Fibroblast of lung (primary cell): ENCODE results near the gene APBA1. TPM values are rescaled to one million over a fixed set of nuclear protein-coding genes. Genes with fewer than 3 reads are reported as not detected.

Experiments
- DNase-seq, 2 donors: peaks; one replicate each; pipeline versions ENCODE4 v3.0.0 to v3.0.0-alpha.2; 2010; ENCODE audit warnings: low read depth in 2 of 2
- H2AFZ ChIP-seq: 2 replicates; pipeline ENCODE4 v1.5.1; 2012; ENCODE audit warnings: low read length, control low read depth, inconsistent platforms
- H3K27ac ChIP-seq: 2 replicates; pipeline ENCODE4 v1.5.1; 2011; ENCODE audit warnings: low read length, control low read depth; ENCODE audit not compliant: insufficient read depth
- H3K27me3 ChIP-seq: 2 replicates; pipeline ENCODE4 v1.5.1; 2011; ENCODE audit warnings: mild to moderate bottlenecking, low read length; ENCODE audit not compliant: control insufficient read depth, insufficient read depth
- H3K36me3 ChIP-seq: 2 replicates; pipeline ENCODE4 v1.5.1; 2011; ENCODE audit warnings: low read length; ENCODE audit not compliant: control insufficient read depth, insufficient read depth
- H3K4me1 ChIP-seq: 2 replicates; pipeline ENCODE4 v1.5.1; 2011; ENCODE audit warnings: low read length; ENCODE audit not compliant: control insufficient read depth, insufficient read depth; ENCODE audit errors: extremely low read depth
- H3K4me2 ChIP-seq: 2 replicates; pipeline ENCODE4 v1.5.1; 2011; ENCODE audit warnings: low read length, control low read depth; ENCODE audit not compliant: insufficient read depth; ENCODE audit errors: extremely low read depth
- H3K4me3 ChIP-seq, 4 experiments: fragments of 200-600 bp in 1 of 4; sonication (generic) in 1 of 4; replicated peaks in 1 of 4; 2 replicates each; pipeline ENCODE4 v1.5.1; 2011 to 2016; ENCODE audit warnings: low read length in 4 of 4, low read depth in 3 of 4, mild to moderate bottlenecking in 3 of 4, control low read depth in 2 of 4, inconsistent platforms in 1 of 4, mixed read lengths in 1 of 4; ENCODE audit not compliant: insufficient read depth in 1 of 4; ENCODE audit errors: control extremely low read depth in 1 of 4
- H3K79me2 ChIP-seq: 2 replicates; pipeline ENCODE4 v1.5.1; 2012; ENCODE audit warnings: mild to moderate bottlenecking, low read length, inconsistent platforms; ENCODE audit not compliant: control insufficient read depth, insufficient read depth
- H3K9ac ChIP-seq: 2 replicates; pipeline ENCODE4 v1.5.1; 2011; ENCODE audit warnings: mild to moderate bottlenecking, low read length, control low read depth; ENCODE audit not compliant: insufficient read depth
- H3K9me3 ChIP-seq: 2 replicates; pipeline ENCODE4 v1.5.1; 2012; ENCODE audit warnings: low read depth, low read length; ENCODE audit not compliant: control insufficient read depth, insufficient read depth
- H4K20me1 ChIP-seq: 2 replicates; pipeline ENCODE4 v1.5.1; 2011; ENCODE audit warnings: low read length; ENCODE audit not compliant: control insufficient read depth, insufficient read depth; ENCODE audit errors: extremely low read depth
- CTCF ChIP-seq, 2 donors: IDR thresholded peaks in 1 of 2; conservative IDR thresholded peaks in 1 of 2; 1 replicate in 1 of 2; 2 replicates in 1 of 2; pipeline ENCODE4 v1.5.1; 2011 to 2012; ENCODE audit warnings: low read length in 2 of 2, control low read depth in 1 of 2, inconsistent platforms in 1 of 2, low read depth in 1 of 2, mild to moderate bottlenecking in 1 of 2
- EZH2 ChIP-seq: IDR thresholded peaks from 2 replicates; pipeline ENCODE4 v1.5.1; 2012; ENCODE audit warnings: low read length, control low read depth, mild to moderate bottlenecking; ENCODE audit errors: missing control alignments
- polyA plus RNA-seq, 2 donors: library from polyadenylated mRNA; depleted of rRNA in 1 of 2; stranded (reverse) in 1 of 2; unstranded in 1 of 2; fragments of >200 nt; gene quantifications; 2 replicates each; pipeline ENCODE4 v1.2.1, GENCODE V29; 2011 to 2012; ENCODE audit warnings: missing spikeins in 1 of 2
- total RNA-seq: library from RNA; depleted of rRNA; stranded (reverse); fragments of >200 nt; gene quantifications from 2 replicates; pipeline ENCODE4 v1.2.1, GENCODE V29; 2014

APBA1 gene
- total and polyA plus RNA-seq, 2 donors (not counting 1 experiment from before 2014, with no cell fraction given) = 5.0 to 8.8 TPM

- Histone ChIP-seq H3K36me3 (no peaks in the 10 kb centered on the region), H3K27ac (no peak overlapping the region), H3K27me3 (no peaks in the 10 kb centered on the region), H2AFZ (no peak overlapping the region), H3K9me3 (no peaks in the 10 kb centered on the region), H3K79me2 (no peaks in the 10 kb centered on the region), H4K20me1 (no peaks in the 10 kb centered on the region), H3K9ac (no peak overlapping the region), H3K4me3 (no peak overlapping the region), H3K4me2 (no peak overlapping the region), H3K4me1 (no peaks in the 10 kb centered on the region)
- DNase-seq = no peak
- no peak for TF ChIP-seq EZH2
Observed at GRCh38 chr9:69527454-69527853, 144.7 kb downstream of the APBA1 start.

- Histone ChIP-seq H3K27me3 (no peaks in the 10 kb centered on the region), H3K9ac (no peak overlapping the region), H4K20me1 (no peaks in the 10 kb centered on the region), H3K79me2 (no peaks in the 10 kb centered on the region), H3K4me1 (no peaks in the 10 kb centered on the region), H3K27ac (no peak overlapping the region), H3K4me3 (no peak overlapping the region), H3K36me3 (no peaks in the 10 kb centered on the region), H3K4me2 (no peak overlapping the region), H3K9me3 (no peaks in the 10 kb centered on the region), H2AFZ (no peak overlapping the region)
- TF ChIP-seq EZH2 (no peak), CTCF (conservative IDR thresholded peaks at IDR 0.05 in 1 of 2, IDR thresholded peaks at IDR 0.05 in 1 of 2; ENCODE audit: low read depth in 1 of 2, low read length in 2 of 2) (no peak)
- no peak for DNase-seq
Observed at GRCh38 chr9:69526699-69527098, 145.5 kb downstream of the APBA1 start.

- H4K20me1 ChIP-seq = no peaks in the 10 kb centered on the region
- no peaks in the 10 kb centered on the region for H3K4me1 ChIP-seq
- no peaks in the 10 kb centered on the region for H3K36me3 ChIP-seq
- no peak overlapping the region for H3K4me2 ChIP-seq
- H3K27ac ChIP-seq = no peak overlapping the region
- no peaks in the 10 kb centered on the region for H3K9me3 ChIP-seq
- H3K9ac ChIP-seq = no peak overlapping the region
- no peaks in the 10 kb centered on the region for H3K27me3 ChIP-seq
- DNase-seq = no peak
- H3K4me3 ChIP-seq = no peak overlapping the region
- no peaks in the 10 kb centered on the region for H3K79me2 ChIP-seq
- no peak for TF ChIP-seq CTCF (conservative IDR thresholded peaks at IDR 0.05 in 1 of 2, IDR thresholded peaks at IDR 0.05 in 1 of 2; ENCODE audit: low read depth in 1 of 2, low read length in 2 of 2)
- TF ChIP-seq EZH2 = no peak
- no peak overlapping the region for H2AFZ ChIP-seq
Observed at GRCh38 chr9:69519470-69520240, 152.5 kb downstream of the APBA1 start.
